Activated CD4-positive, alpha-beta T cell treated with anti-CD3 and anti-CD28 coated beads, Interleukin-10, Interleukin-2, amounts not matched to agents 100 ng/mL and 50 ng/mL, durations not matched to agents 16 hours and 8 hours (primary cell): ENCODE measurements around the gene IL1RAPL1.
"Not testable (repeated sequence)": the region's sequence is repeated elsewhere in the genome, so short reads cannot be mapped to it uniquely, and the experiment has no call there.

Source experiments
- DNase-seq: peaks from one replicate; pipeline ENCODE4 v3.0.0-alpha.2; 2020

The IL1RAPL1 gene

DNA sequence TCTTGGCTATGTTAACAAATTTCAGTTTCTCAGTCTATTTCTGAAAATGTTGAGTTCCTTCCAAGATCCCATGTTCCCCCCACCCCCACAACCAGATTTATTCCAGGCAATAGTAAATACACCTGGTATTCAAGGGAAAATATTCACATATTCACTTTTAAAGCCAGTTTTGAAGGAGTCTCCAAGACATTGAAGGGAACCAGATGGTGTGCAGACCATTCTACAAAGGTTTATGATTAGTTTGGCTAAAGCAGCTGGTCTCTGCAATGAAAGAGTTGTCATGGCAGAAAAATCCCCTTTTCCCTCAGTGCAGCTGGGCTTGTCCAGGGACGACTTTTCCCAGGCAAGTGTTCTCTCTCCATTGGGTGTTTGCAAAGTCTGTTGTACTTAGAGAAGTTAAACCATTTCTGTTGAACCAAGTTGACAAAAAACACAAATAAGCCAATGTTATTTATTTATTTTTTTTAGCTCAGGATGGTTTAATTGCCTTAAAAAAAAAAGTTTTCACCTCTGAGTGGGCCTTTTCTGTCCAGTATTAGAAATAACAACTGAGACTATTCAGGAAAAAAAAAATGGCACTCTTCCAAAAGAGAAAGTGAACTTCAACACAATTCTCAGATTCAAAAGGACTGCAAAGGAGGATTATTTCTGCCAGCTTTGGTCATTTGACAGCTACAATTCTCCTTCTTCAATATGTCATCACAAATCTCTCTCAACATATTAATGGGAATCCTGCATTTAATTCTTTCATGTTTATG lies 410.6 kb downstream of the IL1RAPL1 start:
- DNase-seq, result no peak

DNA sequence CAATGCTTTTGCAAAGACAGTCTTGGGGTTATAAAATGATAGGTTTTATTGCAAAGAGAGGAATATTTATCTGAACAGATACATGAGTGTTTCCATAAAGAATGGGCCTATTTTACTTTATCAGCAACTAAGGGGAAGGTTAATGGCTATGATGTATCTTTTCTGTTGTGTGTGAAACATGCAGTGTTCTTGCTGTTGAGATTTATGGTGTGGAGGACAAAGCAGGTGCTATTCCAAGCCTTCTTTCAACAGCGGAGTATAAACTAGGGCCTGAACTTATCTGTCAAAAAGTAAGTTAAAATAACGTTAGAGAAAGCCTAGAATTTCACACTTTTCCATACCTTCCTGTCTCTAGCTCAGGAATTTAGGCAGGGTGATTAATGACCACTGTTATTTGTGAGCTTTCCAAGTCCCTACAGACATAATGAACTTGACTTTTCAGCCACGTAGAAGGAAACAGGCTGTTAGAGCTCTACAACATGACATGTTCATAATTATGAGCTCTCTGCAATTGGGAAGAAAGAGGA lies 411.4 kb downstream of the IL1RAPL1 start:
- no peak for DNase-seq

DNA sequence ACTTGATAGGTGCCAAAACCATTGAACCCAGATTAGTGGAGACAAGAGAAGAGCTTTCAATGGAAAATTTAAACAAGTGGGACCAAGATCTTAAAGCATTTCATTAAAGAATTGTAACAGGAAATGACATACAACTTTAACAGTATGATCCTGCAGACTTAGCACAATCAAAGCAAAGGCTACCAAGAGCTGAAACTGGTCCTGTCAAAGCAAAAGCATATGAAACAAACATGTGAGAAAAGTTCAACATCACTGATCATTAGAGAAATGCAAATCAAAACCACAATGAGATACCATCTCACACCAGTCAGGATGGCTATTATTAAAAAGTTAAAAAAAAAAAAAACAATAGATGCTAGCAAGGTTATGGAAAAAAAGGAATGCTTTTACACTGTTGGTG lies 425.6 kb downstream of the IL1RAPL1 start:
- DNase-seq, result no peak

DNA sequence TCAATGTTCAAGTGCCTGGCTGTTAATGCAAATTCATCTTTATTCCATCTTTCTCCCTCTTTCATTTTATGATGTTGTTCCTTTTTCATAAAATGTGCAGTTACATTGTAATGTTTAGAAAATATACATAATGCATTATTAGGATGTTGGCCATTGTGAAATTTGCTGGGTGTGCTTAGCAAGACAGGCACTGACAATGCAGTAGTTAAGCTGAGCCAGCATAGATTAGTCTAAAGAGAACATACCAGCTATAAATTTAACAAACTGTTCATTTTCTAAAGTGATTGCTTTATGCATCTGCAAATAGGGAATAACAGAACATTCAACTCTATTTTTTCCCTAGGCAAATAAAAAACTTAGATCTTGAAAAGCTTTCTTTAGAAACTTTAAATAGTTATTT lies 436.0 kb downstream of the IL1RAPL1 start:
- DNase-seq, result no peak

DNA sequence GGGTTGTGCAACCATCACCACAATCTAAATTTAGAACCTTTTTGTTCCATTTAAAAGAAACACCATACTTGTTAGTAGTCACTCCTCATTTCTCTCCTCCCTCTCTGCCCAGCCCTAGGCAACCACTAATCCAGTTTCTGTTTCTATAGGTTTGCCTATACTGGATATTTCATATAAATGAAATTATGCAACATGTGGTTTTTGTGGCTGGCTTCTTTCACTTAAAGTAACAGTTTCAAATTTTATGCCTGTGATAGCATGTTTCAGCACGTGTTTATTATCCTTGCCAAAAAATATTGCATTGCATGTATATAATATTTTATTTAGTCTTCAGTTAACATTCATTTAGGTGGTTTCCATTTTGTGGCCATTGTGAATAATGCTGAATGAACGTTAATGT lies 437.6 kb downstream of the IL1RAPL1 start:
- peak; percentile 6 for DNase-seq

DNA sequence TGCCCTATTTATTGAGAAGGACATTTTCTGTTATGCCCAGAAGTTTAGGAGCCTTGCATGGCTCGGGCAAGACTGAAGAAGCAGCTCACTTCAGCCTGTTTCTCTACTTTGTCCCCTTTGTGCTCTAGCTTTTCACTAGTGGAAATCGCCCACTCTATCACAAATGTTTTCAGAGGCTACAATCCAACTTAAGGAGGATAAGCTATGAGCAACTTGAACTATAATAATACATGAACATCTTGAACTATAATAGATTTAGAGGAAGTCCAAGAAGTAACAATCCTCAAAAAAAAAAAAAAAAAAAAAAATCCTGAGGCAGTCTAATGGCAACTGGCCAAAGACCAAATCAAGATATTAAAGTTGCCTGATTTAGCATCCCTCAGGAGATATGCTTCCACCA lies 452.3 kb downstream of the IL1RAPL1 start:
- DNase-seq, result no peak

DNA sequence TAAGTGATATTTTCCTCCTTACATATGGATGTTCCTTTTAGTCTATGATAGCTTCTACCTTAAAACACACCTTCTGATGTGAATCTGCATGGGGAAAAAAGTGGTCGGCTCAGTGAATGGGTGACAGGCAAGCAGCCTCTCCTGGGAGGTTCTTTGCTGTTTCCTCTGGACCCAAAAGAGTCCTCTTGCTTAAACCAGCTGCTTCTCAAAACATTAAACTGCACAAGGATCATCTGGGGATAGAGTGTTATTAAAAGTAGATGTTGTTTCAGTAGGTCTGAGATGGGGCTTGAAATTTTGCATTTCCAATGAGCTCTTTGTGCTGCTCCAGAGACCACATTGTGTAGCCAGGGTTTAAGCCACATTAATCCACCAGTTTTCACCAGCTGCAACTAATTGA lies 452.9 kb downstream of the IL1RAPL1 start:
- no peak for DNase-seq

DNA sequence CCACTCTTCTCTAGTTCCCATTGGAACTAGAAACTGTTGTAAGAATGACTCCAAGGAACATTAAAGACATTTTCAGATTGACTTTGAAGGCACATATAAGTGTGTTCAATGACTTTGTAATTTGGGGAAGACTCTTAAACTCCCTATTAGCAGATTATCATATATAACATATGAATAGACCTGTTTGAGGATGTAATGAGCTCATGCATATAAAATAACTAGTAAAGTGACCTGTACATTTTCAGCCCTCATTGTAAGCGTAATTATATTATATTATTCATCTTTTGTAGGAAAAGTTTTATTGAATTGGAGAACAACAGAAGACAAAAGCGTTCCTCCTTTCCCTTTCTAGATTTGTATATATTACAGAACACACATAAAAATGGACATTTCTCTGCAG lies 455.1 kb downstream of the IL1RAPL1 start:
- no peak for DNase-seq

DNA sequence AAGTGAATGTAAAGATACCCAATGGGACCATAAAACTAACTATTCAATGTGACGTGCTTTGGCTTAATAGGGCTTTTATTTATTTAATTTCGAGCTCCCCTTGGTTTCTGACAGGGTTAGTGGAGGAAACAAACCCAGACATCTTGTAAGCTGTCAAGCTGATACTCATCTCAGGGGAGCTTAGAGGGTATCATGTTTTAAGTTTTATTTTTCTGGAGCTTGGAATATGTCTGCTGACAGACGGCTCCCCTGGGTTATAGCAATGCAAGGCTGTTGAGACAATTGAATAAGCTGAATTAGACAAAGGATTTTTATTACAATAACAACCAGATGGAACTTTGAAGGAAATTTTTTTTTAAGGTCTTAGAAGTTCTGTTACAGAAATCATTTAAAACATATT lies 456.5 kb downstream of the IL1RAPL1 start:
- DNase-seq, result no peak

DNA sequence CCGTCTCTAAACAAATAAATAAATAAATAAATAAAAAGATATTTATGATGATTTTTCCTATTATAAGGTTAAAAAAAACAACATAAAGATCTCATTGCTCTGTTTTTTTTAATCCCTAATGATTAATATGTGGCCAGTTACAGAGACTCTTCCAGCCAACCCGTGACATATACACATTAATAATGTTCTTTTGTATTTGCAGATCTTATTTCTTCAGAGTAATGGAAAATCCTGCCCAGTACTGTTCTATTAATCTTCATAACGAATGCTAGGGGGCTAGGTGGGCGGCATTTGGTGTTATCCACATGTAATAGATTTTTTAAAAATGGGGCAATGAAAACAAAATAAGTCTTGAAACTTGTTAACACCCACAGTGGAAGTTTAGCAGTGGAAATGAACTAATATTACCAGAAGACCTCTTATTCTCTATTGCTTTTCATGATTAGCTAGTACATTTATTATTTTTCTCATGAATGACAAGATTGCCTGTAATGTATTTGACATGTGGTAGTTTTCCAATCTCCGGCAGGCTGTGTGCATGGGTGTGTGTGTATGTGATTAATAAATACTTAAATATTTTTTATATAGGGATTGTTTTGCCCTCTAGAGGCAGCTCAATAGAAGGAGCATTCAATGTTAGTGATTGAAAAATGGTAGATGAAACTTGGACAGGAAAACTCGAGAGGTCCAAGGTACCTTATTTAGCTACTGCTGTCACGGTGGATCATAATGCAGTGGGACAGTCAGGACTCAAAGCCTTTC lies 457.4 kb downstream of the IL1RAPL1 start:
- no peak for DNase-seq

DNA sequence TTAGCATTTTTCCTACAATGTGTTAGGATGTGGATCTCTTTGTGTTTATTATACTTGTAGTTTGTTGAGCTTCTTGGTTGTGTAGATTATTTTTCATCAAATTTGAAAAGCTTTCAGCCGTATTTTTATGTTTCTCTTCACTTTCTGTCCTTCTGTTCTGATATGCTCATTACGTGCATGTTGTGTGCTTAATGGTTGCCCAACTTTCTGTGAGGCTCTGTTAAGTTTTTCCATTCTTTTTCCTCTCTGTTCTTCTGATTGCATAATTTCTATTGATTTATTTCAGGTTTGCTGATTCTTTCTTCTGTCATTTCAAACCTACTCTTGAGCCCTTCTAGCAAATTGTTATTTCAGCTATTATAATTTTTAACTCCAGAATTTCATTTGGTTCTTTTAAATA lies 478.2 kb downstream of the IL1RAPL1 start:
- DNase-seq, result no peak

DNA sequence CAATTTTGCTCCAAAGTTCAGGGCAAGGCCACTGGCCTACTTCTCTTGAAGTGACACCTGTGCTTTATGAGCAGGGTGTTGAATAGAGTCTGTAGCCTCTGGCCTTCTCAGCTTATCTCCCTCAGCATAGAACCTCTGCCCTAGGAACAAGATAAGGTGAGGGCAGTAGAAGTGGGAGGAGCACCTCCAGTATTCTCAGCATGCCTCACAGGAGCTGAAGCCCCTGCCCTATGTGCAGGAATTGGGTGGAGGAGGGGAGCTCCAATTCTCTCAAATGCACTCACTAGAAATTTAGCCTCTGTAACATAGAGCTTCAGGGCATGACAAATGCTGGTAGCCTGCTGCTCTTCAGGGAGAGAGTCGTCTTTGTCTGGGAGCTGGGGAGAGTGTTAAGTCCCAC lies 479.3 kb downstream of the IL1RAPL1 start:
- no peak for DNase-seq

DNA sequence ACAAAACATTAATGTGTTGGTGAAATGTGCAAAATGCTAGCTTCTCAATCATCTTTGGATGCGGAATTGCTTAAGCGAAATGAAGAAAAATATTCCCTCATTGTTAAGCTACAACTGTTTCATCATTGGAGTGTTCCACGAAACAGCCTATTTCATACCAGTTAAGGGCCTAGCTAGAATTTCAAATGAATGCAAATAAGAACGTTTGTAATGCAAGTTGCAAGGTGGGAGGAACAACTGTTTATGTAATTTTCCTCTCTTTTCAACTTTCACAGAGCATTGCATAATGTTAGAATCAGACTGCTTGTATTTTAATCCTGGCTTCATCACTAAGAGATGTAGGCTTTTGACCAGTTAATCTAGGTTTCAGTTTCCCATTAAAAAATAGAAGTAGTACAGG lies 480.1 kb downstream of the IL1RAPL1 start:
- DNase-seq, result no peak

DNA sequence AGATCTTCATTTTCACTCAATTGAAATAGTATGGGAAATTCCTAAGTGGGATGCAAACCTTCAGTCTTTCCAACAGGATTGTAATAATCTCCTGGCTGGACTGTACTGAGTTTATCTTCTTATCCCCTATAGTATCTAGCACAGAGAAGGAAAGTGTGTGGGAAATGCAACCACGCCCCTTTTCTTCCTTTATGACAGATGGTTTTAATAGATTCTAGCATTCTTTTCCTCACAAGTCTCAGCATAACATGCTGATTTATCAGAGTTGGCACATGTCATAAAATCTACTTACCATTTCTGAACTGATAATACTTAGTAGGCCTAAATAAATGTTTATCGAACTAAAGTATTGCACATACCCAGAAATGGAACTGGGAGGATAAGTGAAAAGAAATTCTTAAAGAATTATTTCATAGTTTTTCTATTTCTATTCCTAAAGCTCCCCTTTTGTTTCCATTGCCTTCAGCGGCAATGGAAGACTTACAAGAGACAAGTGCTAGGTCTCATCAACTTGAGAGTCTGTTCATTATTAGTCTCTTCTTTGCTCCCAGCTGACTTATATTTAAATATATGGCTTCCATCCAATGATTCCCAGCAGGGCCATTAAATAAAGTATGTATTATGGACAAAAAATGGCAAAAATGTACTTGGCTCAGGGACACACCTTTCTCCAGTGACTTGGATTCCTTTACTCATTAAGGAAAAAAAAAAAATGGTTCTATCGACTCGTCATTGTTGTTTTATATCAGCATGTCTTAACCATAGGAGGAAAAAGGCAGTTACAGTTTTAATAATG lies 484.5 kb downstream of the IL1RAPL1 start:
- no peak for DNase-seq

DNA sequence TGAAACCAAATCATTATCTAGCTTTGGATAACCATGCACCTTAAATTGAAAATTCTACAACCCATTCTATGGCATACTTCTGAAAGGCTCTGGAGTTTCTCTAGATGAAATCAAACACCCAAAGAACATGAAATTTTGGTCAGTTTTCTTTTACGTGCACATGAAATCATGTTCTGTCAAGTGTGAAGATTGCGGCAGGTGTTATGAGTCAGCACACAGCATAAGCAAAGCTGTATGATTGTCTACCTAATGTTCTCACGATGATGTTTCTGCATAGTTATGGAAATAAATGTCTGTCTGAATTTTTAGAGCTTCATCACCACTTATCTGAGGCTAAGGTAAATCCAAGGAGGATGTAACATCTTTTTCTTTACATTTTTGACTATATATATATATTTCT lies 495.3 kb downstream of the IL1RAPL1 start:
- DNase-seq, result no peak

DNA sequence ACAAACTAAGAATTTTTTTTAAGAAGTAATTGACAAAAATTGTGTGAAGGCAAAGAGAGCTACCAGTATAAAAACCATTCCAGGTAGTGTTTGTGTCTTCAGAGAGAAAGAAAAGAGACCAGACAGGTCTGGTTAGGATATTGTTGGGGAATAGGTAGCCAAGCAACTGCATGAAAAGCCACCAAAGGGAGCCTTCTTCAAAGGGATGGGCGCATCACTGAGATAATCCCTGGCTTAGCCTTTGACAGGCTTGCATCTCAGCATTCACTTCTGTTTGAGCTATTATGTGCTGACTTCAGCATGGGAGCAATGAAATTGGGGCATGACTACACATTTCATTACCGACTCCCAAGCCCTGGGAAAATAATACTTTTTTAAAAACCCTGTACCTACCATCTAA lies 496.6 kb downstream of the IL1RAPL1 start:
- no peak for DNase-seq

DNA sequence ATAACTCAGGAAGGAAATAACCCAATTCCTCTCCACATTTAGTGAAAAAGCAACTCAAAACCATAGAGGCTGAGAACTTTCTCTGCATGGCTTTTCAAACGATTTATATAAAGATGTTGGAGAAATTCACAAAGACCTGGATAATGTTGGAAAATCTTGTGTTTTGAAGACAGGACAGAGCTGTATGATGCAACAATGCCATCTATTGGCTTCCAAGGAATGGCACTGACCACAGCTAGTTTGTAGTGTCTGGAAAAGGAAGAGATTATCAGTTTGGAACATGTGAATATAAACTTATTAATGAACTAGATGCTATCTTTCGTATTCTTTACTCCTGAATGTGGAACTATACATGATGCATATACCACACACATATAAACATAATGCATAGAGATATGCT lies 503.6 kb downstream of the IL1RAPL1 start:
- no peak for DNase-seq

DNA sequence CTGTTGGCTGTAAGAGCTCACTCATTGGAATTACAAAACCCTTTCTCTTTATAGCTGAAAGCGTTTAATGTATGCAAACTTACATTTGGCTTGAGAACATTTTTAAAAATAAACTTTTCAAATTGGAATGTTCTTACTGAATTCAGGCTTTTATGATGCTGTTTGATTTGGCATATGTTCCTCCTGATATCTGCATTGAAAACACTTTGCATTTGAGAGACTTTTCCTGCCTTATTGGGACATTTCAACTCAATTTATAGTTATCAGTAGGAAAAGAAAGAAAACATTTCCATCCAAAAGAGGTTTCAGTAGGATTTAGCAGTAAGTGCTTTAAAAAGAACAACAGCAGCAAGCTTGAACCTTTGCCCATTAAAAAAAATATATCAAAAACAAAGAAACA lies 520.0 kb downstream of the IL1RAPL1 start:
- DNase-seq, result no peak

DNA sequence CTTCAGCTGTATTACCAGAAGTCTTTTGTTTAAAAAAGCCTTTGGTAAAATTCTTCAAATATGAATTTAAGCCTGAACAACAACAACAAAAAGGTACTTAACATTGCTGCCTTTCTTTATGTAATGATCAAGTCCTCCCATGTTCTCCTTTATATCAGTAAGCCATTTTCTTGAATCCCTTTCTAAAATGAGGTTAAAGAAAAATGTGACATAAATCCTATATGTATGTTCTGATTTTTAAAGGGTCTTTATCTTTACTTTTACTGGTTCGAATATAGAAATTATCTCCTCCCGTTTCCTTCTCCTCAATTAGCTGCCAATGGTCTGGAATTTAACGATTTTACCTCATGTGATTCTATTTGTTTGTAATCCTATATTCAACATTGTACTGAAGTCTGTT lies 522.8 kb downstream of the IL1RAPL1 start:
- no peak for DNase-seq

DNA sequence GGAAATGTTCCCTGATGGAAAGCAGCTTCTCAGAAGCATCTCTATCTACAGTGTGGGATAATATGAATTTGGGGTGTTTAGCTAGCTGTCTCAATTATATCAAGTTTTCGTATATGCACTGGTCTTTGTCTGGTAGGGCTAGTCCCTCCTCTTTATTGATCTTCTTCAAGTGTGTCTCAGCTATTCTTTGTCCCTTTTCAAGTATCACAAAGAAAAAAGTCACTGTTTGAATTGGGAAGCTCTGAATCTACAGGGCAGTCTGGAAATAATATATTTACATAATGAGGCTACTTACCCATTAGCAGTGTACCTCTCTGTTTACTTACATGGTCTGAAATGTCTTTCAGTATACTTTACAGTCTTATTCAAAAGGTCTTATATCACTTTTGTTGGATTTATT lies 526.0 kb downstream of the IL1RAPL1 start:
- no peak for DNase-seq

DNA sequence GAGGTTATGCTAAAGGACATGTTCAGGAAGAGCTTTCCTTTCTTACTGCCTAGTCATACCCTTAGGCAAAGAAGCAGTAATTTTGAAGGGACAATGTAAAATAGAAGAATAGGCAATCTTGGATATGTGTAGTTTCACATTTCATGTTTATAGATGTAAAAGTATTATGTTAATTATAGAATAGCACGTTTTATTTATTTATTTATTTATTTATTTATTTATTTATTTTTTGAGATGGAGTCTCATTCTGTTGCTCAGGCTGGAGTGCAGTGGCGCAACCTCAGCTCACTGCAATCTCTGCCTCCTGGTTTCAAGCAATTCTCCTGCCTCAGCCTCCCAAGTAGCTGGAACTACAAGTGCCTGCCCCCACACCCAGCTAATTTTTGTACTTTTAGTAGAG lies 535.6 kb downstream of the IL1RAPL1 start:
- not testable (repeated sequence) for DNase-seq

DNA sequence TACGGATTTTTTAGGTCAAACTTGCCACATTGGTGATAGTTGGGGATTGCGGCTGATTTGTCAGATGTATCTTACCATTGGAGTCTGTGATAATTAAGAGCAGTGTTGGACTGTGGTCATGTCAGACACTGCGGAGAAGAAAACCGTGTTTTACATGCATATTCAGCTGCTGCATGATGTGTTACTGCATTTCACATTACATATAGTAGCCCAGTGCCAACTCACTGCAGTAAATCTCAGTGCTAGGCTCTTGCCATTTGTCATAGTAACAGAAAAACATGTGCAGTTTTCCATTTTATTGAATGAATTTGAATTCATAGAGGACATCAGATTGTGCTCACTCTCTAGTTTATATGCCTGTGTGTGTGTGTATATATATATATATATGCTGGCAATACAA lies 543.7 kb downstream of the IL1RAPL1 start:
- no peak for DNase-seq

DNA sequence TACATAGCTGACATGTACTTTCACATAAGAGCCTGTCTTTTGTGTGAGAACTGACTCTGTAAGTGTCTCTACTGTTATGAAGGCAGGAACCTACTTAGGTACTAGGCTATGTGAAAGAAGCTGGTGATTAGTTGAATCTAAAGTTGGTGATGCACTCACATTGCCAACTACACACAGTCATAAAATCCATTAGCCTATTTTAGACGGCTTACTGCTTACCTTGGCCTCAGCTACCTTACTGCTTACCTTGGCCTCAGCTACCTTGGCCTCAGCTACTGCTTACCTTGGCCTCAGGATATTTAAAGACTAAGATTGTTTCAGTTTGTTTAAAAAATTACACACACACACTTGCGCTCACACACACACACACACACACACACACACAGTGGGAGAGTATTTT lies 549.7 kb downstream of the IL1RAPL1 start:
- no peak for DNase-seq

DNA sequence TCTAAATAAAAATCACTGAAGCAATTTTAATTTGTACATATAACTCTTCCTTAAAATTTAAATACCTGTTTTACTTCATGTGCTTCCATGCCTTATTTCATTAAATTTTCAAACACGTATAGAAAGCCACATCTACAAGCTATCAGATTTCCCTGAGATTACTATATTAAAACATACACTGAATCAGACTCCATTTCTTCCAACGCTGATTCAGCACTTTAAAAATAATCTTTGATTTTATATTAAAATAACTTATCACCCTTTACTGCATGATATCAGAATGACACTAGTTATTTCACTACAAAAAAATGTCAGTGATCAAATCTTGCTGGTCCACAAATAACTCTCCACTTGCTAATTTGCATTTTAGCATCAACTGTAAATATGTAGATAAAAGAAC lies 550.8 kb downstream of the IL1RAPL1 start:
- DNase-seq, result no peak
